Adrenal gland (tissue), 12 donors: Measurements from ENCODE around the gene TOP2A. TPM values are rescaled to one million over a fixed set of nuclear protein-coding genes. Genes with fewer than 3 reads are reported as not detected.

Experiments
- DNase-seq, 7 donors: peaks; one replicate each; pipeline ENCODE4 v3.0.0-alpha.2; 2019 to 2020
- H3K27ac ChIP-seq, 5 donors: fragments of 200-600 bp; sonication (generic) in 4 of 5; 1 replicate in 3 of 5; 2 replicates in 2 of 5; pipeline versions ENCODE4 v1.5.1 to v1.8.0; 2016 to 2020; ENCODE audit warnings: mild to moderate bottlenecking in 1 of 5
- H3K27me3 ChIP-seq: fragments of 200-600 bp; 2 replicates; pipeline ENCODE4 v1.8.0; 2021
- H3K36me3 ChIP-seq, 2 donors: fragments of 200-600 bp; replicated peaks in 1 of 2; 1 replicate in 1 of 2; 2 replicates in 1 of 2; pipeline versions ENCODE4 v1.5.1 to v1.8.0; 2018 to 2022
- H3K4me1 ChIP-seq, 2 donors: fragments of 200-600 bp; replicated peaks in 1 of 2; 1 replicate in 1 of 2; 2 replicates in 1 of 2; pipeline versions ENCODE4 v1.5.1 to v1.8.0; 2018 to 2021
- H3K4me3 ChIP-seq, 4 donors: fragments of 200-600 bp; sonication (generic) in 3 of 4; one replicate each; pipeline ENCODE4 v1.5.1; 2016 to 2018
- H3K9me3 ChIP-seq, 3 donors: fragments of 200-600 bp; sonication (generic) in 1 of 3; replicated peaks in 1 of 3; 1 replicate in 2 of 3; 2 replicates in 1 of 3; pipeline versions ENCODE4 v1.5.1 to v1.8.0; 2016 to 2021
- POLR2A ChIP-seq, 2 donors: fragments of 450-650 bp; IDR thresholded peaks; one replicate each; pipeline ENCODE4 v1.6.1; 2017; ENCODE audit warnings: antibody characterized with exemption in 2 of 2, mild to moderate bottlenecking in 2 of 2, moderate library complexity in 1 of 2
- WGBS, 4 donors: extraction: QIAGEN DNeasy Blood & Tissue Kit in 2 of 4; methylation state at CpG; one replicate each; pipeline versions ENCODE4 v1.1.5 to v1.1.7; 2013 to 2017; 5-methylcytosine and 5-hydroxymethylcytosine counted together
- intact Hi-C, 2 donors: fragments of 100-400 bp; cut with DNase I; formaldehyde crosslinking; loops; one replicate each; pipeline versions ENCODE4 v1.14.1 to v1.15.0; 2022 to 2023
- polyA plus RNA-seq, 3 donors: library from polyadenylated mRNA; stranded (reverse); fragments of 200-250 nt in 2 of 3; fragments of 350-450 nt in 1 of 3; fragmentation: Illumina TruSeq in 1 of 3; extraction: RNeasy Lipid Tissue Mini Kit (QIAGEN cat#74804) in 1 of 3; gene quantifications; one replicate each; pipeline ENCODE4 v1.2.3, GENCODE V29; 2013 to 2014
- total RNA-seq, 9 donors: library from RNA; depleted of rRNA in 4 of 9; stranded (reverse); fragments of >200 nt in 4 of 9; fragments of 120-200 nt in 1 of 9; fragmentation: NEBNext Ultra II Directional in 1 of 9; extraction: Animal tissue kit (Norgen Biotek cat#: 25700) in 1 of 9; gene quantifications; one replicate each; pipeline versions ENCODE4 v1.1.0 to v1.2.4, GENCODE V29; 2013 to 2023
- TF ChIP-seq, protein P1 (sequence below), 6 experiments: fragments of 450-650 bp in 4 of 6; fragments of 200-600 bp in 2 of 6; sonication (generic) in 1 of 6; IDR thresholded peaks; 1 replicate in 5 of 6; 2 replicates in 1 of 6; pipeline versions ENCODE4 v1.5.1 to v1.8.0; 2016 to 2021; ENCODE audit warnings: antibody characterized with exemption in 6 of 6, mild to moderate bottlenecking in 2 of 6, moderate library complexity in 1 of 6
- donor health status: healthy with polysubstance abuse.
- donor health status: Bipolar disorder and iron deficiency.
- donor health status: DM: yes; HTN: yes; CAD: no.
- donor health status: DM: no; HTN: no; CAD: no.
- donor health status: DM: no; HTN: no; CAD: no.
- donor health status: DM: yes; HTN: yes; CAD: no.

TOP2A gene
- total and polyA plus RNA-seq, 12 donors = 0.32 to 51.1 (median 3.8) TPM

DNA sequence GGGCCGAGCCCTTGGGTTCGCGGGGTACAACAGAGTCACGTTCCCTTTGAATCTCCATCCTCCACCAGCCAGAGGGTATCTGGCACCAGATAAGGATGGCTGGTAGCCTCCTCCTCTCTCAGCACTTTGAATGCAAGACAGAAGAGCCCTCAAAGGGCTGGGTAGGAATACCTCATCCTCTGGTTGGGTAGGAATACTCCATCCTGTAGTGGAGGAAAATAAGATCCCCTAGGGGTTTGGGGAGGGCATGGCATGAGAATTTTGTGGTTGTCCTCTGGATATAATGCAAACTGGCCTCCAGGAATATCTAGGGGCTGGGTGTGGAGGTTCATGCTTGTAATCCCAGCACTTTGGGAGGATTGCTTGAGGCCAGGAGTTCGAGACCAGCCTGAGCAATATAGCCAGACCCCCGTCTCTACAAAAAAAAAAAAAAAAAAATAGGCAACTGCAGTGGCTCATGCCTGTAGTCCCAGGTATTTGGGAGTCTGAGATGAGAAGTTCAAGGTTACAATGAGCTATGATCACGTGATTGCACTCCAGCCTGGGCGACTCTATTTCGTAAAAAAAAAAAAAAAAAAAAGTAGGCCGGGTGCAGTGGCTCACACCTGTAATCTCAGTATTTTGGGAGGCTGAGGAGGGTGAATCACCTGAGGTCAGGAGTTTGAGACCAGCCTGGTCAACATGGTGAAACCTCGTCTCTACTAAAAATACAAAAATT, 28.2 kb upstream of the TOP2A start:
- peak overlapping the region in 2 of 4 donors; percentile 22 to 60 for H3K4me3 ChIP-seq
- H3K27ac ChIP-seq = peak overlapping the region in 4 of 5 donors; percentile 54 to 88 (median 73)
- no peaks in the 10 kb centered on the region for H3K27me3 ChIP-seq
- TF ChIP-seq, protein P1, sequence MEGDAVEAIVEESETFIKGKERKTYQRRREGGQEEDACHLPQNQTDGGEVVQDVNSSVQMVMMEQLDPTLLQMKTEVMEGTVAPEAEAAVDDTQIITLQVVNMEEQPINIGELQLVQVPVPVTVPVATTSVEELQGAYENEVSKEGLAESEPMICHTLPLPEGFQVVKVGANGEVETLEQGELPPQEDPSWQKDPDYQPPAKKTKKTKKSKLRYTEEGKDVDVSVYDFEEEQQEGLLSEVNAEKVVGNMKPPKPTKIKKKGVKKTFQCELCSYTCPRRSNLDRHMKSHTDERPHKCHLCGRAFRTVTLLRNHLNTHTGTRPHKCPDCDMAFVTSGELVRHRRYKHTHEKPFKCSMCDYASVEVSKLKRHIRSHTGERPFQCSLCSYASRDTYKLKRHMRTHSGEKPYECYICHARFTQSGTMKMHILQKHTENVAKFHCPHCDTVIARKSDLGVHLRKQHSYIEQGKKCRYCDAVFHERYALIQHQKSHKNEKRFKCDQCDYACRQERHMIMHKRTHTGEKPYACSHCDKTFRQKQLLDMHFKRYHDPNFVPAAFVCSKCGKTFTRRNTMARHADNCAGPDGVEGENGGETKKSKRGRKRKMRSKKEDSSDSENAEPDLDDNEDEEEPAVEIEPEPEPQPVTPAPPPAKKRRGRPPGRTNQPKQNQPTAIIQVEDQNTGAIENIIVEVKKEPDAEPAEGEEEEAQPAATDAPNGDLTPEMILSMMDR (IDR thresholded peaks at IDR 0.05) = peak in 2 of 6 experiments; percentile 10 to 13
- no peak for TF ChIP-seq POLR2A (IDR thresholded peaks at IDR 0.05)
- intact Hi-C loops = loop anchor here in 1 of 2 donors (10.0 kb wide), 1 partner anchor 119 kb away; the partner anchor contains the start of gene CCR7
- DNase-seq = no peak
- H3K36me3 ChIP-seq = no peaks in the 10 kb centered on the region
- peaks cover under 1 to 47% of the 10 kb centered on the region in 2 donors for H3K4me1 ChIP-seq
- 49 to 55% (median 53%) methylated on average over 11 of the region's 11 CpGs for WGBS, 4 donors
- H3K9me3 ChIP-seq = no peaks in the 10 kb centered on the region

DNA sequence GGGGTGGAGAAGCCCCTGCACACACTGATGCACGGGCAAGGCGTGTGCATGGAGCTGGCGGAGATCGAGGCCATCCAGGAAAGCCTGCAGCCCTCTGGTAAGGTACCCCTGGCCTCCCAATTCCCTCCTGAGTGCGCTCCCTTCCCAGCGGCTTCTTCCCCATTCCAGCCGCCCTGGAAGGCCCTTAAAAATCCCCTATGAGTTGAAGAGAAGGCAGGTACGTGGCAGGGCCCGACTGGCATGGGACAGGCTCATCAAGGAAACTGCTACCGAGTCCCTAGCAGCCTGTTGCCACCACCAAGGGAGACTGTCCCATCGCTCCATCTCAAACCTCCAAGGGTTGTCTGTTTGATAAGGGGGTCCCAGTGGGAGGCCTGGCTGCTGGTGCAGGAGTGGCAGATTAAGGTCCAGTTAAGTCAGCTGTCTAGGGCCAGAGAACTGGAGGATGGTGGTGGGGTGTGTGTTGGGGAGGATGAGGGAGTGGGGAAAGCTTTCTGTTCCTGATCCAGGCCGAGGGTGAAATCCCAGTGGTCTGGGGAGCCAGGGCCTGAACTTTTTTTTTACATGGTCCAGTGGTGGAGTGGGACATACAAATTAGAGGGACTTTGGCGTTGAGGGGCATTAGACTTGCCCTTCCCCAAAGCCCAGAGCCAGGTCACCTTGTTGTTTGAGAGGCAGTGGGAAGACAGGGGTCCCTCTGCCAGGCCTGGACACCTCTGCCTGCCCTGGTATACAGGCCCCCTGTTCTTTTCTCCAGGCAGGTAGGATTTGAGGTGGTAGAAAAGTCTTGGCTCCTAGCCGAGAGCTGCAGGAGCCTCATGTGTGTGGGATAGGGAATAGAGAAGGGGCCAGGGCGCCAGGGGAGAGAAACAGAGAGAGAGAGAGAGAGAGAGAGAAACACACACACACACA, 26.5 kb upstream of the TOP2A start:
- H3K4me3 ChIP-seq = peak overlapping the region in 2 of 4 donors; percentile 32 to 60
- H3K27me3 ChIP-seq = no peaks in the 10 kb centered on the region
- peaks cover 0 to 32% of the 10 kb centered on the region in 2 donors for H3K4me1 ChIP-seq
- no peaks in the 10 kb centered on the region for H3K9me3 ChIP-seq
- intact Hi-C loops = loop anchor here (2.0 to 10.0 kb wide), 4 partner anchors 88 to 121 kb away; partner anchors contain the start of gene CCR7 (in 1 of the 2)
- peak overlapping the region; percentile 8 to 97 (median 64) for H3K27ac ChIP-seq
- WGBS, 4 donors = 32 to 47% (median 34%) methylated on average over 7 to 15 of the region's 15 CpGs
- TF ChIP-seq POLR2A (IDR thresholded peaks at IDR 0.05) = no peak
- TF ChIP-seq, protein P1 (IDR thresholded peaks at IDR 0.05) = no peak
- H3K36me3 ChIP-seq = no peaks in the 10 kb centered on the region
- no peak for DNase-seq

DNA sequence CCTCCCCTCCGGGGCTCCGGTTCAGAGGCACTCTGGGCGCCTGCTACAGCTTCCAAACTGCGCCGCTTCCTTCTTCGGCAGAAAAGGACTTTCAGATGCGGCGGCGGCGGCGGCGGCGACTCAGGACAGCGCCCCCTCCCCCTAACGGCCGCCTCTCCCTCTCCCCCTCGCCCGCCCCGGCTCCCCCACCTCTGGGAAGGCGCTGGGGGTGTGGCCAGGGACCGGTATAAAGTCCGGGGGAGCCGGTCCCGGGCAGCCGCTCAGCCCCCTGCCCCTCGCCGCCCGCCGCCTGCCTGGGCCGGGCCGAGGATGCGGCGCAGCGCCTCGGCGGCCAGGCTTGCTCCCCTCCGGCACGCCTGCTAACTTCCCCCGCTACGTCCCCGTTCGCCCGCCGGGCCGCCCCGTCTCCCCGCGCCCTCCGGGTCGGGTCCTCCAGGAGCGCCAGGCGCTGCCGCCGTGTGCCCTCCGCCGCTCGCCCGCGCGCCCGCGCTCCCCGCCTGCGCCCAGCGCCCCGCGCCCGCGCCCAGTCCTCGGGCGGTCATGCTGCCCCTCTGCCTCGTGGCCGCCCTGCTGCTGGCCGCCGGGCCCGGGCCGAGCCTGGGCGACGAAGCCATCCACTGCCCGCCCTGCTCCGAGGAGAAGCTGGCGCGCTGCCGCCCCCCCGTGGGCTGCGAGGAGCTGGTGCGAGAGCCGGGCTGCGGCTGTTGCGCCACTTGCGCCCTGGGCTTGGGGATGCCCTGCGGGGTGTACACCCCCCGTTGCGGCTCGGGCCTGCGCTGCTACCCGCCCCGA, 25.7 kb upstream of the TOP2A start, which contains the start of gene IGFBP4:
Gene IGFBP4 (plus strand): TSS at position 255 of the 792 bp plus-strand sequence. CDS start 286 bp downstream, at position 541.
- Histone ChIP-seq H3K27ac (peak within 1 kb of the TSS in 4 of 5 donors; percentile 64 to 97 (median 81)), H3K27me3 (no peaks in the 10 kb centered on the region), H3K4me3 (peak within 1 kb of the TSS in 2 of 4 donors; percentile 32 to 60), H3K9me3 (no peaks in the 10 kb centered on the region), H3K36me3 (no peaks in the 10 kb centered on the region), H3K4me1 (peaks cover 0 to 24% of the 10 kb centered on the region in 2 donors)
- peak; percentile 72 for TF ChIP-seq POLR2A (IDR thresholded peaks at IDR 0.05)
- TF ChIP-seq, protein P1 (IDR thresholded peaks at IDR 0.05) = peak in 1 of 6 experiments; percentile 34
- 1 to 2% (median 1%) methylated on average over 16 to 98 of the region's 98 CpGs; no CpG with 5 or more reads in 1 of the 4 donors for WGBS, 4 donors
- DNase-seq = peak; percentile 66 to 75 (median 73)
- intact Hi-C loops = loop anchor here (2.0 to 10.0 kb wide), 4 partner anchors 89 to 121 kb away; partner anchors contain the start of gene CCR7 (in 1 of the 2)
